GM18499 (cell line): ENCODE data around the gene TM7SF2.
"Not testable (repeated sequence)": the region's sequence is repeated elsewhere in the genome, so short reads cannot be mapped to it uniquely, and the experiment has no call there.

Experiments used
- ATAC-seq: cut with Tn5 transposase; IDR thresholded peaks from one replicate; pipeline ENCODE4 v1.9.1; 2021; ENCODE audit warnings: moderate number of reproducible peaks; ENCODE audit not compliant: insufficient read depth, unreplicated experiment

Gene TM7SF2

DNA sequence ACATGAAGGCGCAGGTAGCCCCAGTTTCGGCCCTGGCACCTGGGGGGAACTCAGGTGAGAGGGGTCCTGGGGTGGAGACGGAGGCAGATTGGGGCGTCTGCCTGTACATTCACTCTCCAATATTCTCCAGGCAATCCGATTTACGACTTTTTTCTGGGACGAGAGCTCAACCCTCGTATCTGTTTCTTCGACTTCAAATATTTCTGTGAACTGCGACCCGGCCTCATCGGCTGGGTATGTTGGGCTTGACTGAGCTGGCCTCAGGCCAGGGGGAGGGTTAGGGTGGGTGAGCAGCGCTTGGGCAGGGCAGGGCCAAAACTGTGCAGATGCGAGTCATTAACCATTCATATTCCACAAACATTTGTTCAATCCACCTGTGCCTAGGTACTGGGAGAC, 1.7 kb downstream of the TM7SF2 start:
- ATAC-seq = no peak

DNA sequence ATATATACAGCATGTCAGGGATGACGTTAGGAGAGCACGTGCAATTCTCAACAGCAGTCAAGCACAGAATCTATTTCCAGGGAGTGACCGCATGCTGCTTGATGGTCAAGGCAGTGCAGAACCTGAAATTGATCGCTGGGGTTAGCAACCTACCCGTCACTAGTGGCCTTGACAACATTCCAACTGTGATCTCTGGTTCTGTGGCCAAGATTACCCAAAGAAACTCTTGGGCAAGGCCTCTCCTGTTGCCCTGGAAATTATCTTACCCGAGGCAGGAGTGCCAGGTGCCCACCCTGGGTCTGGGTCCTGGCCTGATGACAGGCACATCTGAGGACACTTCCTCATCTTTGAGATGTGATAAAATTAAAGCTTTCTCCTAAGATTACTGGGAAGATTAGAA, 2.2 kb downstream of the TM7SF2 start:
- no peak for ATAC-seq

- ATAC-seq = no peak
Measured at GRCh38 chr11:65114538-65115171, 3.0 kb downstream of the TM7SF2 start.

DNA sequence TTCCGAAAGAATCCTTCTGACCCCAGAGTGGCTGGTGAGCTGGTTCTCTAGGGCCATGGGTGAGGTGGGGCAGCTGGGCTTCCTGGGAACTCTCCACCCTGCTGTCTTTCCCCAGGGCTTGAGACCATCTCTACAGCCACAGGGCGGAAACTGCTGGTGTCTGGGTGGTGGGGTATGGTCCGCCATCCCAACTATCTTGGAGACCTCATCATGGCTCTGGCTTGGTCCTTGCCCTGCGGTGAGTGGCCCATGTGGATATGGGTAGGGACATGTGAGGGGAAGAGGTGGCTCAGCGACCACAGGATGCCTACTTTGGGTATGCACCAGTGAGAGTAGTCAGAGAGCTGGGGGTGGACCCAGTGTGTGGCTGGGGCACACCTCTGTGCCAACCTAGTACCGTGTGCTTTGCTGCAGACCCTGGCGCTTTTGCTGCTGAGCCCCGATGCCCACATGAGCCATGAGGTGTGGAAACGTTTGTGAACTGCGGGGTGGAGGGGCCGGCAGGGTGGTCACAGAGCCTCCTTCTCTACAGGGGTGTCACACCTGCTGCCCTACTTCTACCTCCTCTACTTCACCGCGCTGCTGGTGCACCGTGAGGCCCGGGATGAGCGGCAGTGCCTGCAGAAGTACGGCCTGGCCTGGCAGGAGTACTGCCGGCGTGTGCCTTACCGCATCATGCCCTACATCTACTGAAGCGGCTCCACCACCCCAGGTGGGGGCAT, 3.9 kb downstream of the TM7SF2 start:
- no peak for ATAC-seq

DNA sequence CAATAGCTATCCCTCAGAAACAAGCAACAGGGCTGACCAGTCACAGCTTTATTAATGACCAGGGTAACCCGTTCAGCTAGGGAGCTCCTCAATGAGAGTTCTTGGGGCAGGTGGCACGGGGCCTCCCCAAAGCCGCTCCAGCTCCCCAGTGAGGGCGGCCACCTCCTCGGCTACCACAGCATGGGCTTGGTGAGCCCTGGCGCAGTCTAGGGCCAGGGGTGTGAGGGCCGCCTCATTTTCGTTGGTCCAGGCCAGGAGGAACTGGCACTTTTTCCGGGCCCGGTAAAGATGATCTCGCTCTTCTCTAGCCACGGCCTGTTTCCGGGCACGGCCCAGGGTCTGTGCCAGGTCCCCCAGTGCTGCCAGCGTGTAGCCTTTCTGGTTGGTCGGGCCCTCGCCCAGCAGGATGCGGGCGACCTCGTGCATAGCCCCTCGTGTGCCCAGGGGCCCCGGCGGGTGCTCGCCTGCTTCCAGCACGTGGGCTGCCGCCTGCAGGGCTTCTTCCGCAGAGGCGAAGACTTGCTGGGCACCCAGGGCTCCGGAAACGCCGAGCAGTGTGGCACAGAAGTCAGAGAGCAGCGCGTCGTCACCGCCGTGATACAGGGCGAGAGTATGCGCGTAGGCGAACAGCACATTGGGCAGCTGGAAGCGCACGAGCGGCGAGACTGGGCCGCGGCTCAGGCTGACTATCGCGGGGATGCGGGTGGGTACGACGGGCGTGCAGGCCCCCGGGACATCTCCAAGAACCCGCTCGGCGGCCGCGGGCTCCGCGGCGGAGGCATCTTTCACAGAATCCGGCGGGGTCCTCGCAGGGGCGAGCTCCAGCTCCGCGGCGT, 4.9 kb downstream of the TM7SF2 start:
- no peak for ATAC-seq

DNA sequence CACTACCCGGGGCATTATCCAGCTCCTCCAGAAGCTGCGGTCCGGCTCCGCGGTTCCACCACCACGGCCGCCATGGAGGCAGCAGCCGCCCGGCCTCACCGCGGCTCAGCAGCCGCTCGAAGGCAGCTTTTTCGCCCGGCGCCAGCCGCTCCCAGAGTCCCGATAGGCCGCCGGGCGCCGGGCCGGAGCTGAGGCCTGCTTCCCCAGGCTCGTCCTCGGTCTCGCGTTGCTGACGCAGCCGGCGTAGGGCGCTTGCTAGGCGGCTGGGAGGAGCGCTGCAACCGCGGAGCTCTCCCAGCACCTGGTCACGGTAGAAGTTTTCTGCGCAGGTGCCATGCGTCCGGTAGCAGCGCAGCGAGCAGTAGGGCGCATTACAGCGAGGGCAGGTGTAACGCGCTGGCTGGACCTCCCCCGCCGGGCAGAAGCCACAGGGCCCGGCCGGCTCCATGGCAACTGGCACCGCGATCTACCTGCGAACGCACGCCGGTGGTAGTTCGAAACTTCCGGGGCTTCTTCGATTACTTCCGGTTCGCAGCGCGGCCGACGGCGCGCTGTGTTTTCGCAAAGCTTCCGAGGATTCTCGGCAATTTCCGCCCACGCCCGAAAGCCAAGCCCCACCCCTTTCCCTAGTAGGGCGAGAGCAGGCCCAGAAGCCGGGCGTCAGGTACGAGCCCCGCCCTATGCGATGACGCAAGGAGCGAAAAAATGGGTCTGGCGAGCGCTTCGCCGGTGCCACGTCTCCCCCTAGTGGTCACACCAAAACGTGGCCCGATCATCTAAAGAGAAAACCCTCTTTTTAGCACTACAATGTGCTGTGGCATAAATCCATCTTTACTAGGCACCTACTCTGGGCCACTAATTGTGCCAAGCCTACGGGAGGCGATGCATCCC, 5.8 kb downstream of the TM7SF2 start, which contains the start of gene ZNHIT2:
Gene ZNHIT2, minus strand, starts transcription at position 496 of the 891 bp plus-strand sequence. Its CDS starts 48 bp downstream, at position 448.
- ATAC-seq = peak; percentile 25

- no peak for ATAC-seq
Measured at GRCh38 chr11:65118097-65118837, 6.6 kb downstream of the TM7SF2 start.

GRCh38 chr11:65118891-65119669, 7.4 kb downstream of the TM7SF2 start:
- ATAC-seq = not testable (repeated sequence)

DNA sequence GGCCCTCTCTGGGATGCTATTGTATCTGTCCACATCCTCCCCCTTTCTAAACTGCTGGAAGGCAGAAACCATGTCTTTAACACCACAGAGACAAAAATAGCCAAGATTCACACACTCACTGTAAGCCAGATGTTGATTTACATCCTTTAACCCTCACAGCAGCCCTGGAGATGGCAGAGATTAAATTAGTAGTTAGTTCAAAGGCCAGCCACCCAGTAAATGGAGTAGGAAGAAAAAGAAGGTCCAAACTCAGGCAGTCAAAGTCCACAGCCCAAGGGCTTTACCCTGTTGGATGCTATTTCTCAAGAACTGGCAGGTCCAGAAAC, 8.0 kb downstream of the TM7SF2 start:
- no peak for ATAC-seq

GRCh38 chr11:65120831-65121230, 9.2 kb downstream of the TM7SF2 start:
- no peak for ATAC-seq

DNA sequence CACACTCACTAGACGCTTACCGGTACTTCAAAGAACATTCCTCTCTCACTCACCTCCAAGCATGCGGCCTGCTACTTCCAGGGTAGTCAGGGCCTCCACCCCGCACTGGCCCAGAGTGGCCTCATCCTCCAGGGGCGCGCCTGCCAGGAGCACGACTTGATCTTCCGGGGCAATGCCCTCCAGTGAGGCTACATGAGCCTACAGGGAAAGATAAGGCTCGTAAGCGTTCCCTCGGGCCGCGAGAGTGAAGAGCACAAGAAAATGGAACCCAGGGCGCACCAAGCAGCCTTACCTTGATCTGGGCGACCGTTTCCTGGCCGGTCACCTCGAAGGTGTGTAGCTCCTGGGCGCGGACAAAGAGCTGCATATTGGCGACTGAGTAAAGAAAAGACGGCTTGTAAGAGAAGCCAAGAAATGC, 9.8 kb downstream of the TM7SF2 start:
- ATAC-seq = no peak

- ATAC-seq = peak; percentile 66
Measured at GRCh38 chr11:65121865-65122696, 10.4 kb downstream of the TM7SF2 start, which contains the start of the genes FAU and MRPL49. TSS of gene FAU (minus strand) at chr11:65122134. CDS start at chr11:65121813, 321 bp downstream. TSS of gene MRPL49 (plus strand) at chr11:65122321. CDS start at chr11:65122347, 26 bp downstream.

DNA sequence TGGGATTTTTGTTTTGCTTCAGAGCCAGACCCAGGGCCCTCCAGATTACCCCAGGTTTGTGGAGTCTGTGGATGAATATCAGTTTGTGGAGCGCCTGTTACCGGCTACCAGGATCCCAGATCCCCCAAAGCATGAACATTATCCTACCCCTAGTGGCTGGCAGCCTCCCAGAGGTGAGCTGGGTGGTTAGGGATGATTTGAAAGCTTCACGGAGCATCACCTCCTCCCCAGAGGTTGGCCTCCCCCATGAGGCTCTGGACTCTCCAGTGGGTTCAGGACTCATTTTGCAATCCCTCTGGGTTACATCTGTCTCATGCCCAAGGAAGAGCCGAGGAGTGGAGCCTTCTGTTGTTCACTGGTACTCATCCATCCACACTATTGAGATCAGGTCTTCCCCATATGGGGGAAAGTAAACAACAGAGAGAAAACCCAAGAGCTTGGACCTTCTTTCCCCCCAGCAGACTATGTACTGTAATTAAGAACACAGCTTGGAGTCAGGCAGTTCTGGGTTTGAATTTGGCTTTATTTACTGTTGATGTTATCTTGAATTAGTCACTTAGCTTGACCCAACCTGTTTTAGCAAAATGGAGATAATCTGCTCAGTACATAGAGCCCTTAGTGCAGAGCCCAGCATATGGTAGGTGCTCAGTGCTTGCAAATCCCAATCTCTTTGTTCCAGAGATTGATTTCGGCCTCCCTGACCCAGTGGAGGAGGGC, 13.0 kb downstream of the TM7SF2 start:
- no peak for ATAC-seq

DNA sequence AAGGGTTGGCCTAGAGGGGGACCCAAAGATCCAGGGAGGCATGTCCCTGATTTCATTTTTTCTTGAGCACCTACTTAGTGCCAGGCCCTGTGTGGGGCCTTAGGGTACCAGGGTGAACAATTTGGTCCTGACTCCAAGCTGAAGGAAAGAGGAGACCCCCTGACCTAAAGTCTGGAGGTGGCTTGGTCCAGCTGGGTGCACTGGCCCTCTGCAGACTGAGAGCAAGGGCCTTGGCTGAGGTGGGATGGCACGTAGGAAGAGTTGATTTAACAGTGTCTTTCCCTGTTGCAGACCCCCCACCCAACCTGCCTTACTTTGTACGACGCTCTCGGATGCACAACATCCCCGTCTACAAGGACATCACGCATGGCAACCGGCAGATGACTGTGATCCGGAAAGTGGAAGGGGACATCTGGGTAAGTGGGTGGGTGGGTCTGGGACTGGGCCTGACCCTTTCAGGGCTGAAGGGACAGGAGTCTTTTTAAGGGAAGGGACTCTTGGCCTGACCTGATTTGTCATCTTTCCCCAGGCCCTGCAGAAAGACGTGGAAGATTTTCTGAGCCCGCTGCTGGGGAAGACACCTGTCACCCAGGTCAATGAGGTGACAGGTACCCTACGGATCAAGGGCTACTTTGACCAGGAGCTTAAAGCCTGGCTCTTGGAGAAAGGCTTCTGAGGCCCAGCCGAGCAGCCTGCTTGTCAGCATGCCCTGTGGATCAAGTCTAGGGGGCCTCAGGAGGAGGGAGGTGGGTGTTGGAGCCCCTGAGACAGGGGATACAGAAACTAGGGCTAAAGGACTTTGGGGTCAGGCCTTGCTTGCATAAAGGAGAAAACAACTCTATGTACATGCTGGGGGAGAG, 13.8 kb downstream of the TM7SF2 start:
- no peak for ATAC-seq

DNA sequence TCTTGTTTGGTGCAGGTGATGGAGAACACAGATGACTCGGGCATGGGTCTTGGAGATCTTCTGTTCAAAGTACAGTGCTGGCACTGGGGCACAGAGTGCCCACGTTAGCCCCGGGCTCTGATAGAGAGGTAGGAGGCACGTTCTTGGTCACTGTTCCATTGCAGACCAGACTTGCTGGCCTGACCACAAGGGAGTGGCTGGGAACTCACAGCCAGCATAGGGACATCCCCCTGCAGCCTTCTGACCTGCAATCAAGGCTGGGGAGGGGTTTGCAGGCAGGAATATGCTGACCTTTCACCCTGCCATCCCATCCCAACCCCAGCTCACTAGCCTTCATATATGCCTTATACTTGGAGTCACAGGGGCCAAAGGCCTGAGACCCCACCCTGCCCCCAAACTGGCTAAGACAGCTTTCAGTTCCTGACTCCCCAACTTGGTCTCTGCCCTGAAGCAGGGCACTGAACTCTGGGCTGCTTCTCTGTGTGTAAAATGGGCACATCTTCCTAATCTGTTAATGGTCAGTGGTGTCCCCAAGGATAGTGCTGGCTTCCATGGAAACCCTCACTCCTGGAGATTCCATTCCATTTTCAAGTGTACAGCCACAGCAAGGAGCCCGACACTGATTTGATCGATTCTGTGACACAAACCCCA, 15.1 kb downstream of the TM7SF2 start:
- no peak for ATAC-seq
